H1 (cell line): ENCODE measurements around the gene THYN1. TPM values are rescaled to one million over a fixed set of nuclear protein-coding genes. Genes with fewer than 3 reads are reported as not detected.
A peak's percentile ranks its signal among the peaks of the same experiment; 100 is the strongest.

Source experiments
- CTCF ChIA-PET: fragments of 300-600 bp; sonication (Branson Sonifier 250); formaldehyde crosslinking; loops from one replicate; lab custom pipeline; 2021; ENCODE audit not compliant: partially characterized antibody; lab: Charles Lee
- POLR2A ChIA-PET: fragments of 300-600 bp; sonication (Branson Sonifier 250); formaldehyde crosslinking; loops from one replicate; lab custom pipeline; 2021; ENCODE audit warnings: inconsistent platforms; ENCODE audit not compliant: partially characterized antibody; lab: Charles Lee
- DNase-seq, 2 experiments: peaks; one replicate each; pipeline versions ENCODE4 v3.0.0 to v3.0.0-alpha.2; 2010 to 2022; ENCODE audit warnings: low spot score in 2 of 2, low read depth in 1 of 2, mixed read lengths in 1 of 2
- FAIRE-seq: peaks from 2 replicates; lab custom pipeline; 2011; peaks lifted over from hg19 to GRCh38; lab: Jason Lieb, UNC
- H2AFZ ChIP-seq: 2 replicates; pipeline ENCODE4 v1.8.1; 2012; ENCODE audit warnings: low read length, inconsistent platforms
- H2AK5ac ChIP-seq: 2 replicates; pipeline ENCODE4 v1.6.1; 2013; ENCODE audit warnings: low read depth, low read length
- H2BK120ac ChIP-seq: replicated peaks from 2 replicates; pipeline ENCODE3; 2013; ENCODE audit warnings: low read depth, low read length, inconsistent platforms
- H2BK12ac ChIP-seq: 2 replicates; pipeline ENCODE4 v1.6.1; 2013; ENCODE audit warnings: low read depth, low read length
- H2BK15ac ChIP-seq: 2 replicates; pipeline ENCODE4 v1.6.1; 2013; ENCODE audit warnings: low read length
- H2BK20ac ChIP-seq: 2 replicates; pipeline ENCODE4 v1.6.1; 2013; ENCODE audit warnings: low read length
- H2BK5ac ChIP-seq: 2 replicates; pipeline ENCODE4 v1.6.1; 2013; ENCODE audit warnings: low read depth, low read length
- H3K14ac ChIP-seq: 2 replicates; pipeline ENCODE4 v1.6.1; 2013; ENCODE audit warnings: inconsistent platforms; ENCODE audit not compliant: insufficient read length
- H3K18ac ChIP-seq: 2 replicates; pipeline ENCODE4 v1.6.1; 2013; ENCODE audit warnings: low read length; ENCODE audit errors: extremely low read depth
- H3K23ac ChIP-seq: 2 replicates; pipeline ENCODE4 v1.6.1; 2013; ENCODE audit warnings: inconsistent platforms; ENCODE audit not compliant: insufficient read length
- H3K23me2 ChIP-seq: 2 replicates; pipeline ENCODE4 v1.6.1; 2013; ENCODE audit warnings: low read depth, low read length
- H3K27ac ChIP-seq: 2 replicates; pipeline ENCODE4 v1.6.1; 2011; ENCODE audit warnings: low read depth, low read length, inconsistent platforms
- H3K27me3 ChIP-seq, 4 experiments: replicated peaks in 1 of 4; 1 replicate in 1 of 4; 2 replicates in 3 of 4; pipeline versions ENCODE4 v1.6.1 to v1.8.1; 2011 to 2013; ENCODE audit warnings: low read length in 3 of 4, mild to moderate bottlenecking in 3 of 4, inconsistent platforms in 2 of 4, mixed read lengths in 2 of 4, moderate library complexity in 1 of 4; ENCODE audit not compliant: control insufficient read depth in 3 of 4, insufficient read depth in 3 of 4; ENCODE audit errors: extremely low read depth in 1 of 4
- H3K36me3 ChIP-seq, 4 experiments: 2 replicates each; pipeline versions ENCODE4 v1.6.1 to v1.8.1; 2011 to 2013; ENCODE audit warnings: mild to moderate bottlenecking in 4 of 4, low read length in 3 of 4, moderate library complexity in 2 of 4, control low read depth in 1 of 4, inconsistent platforms in 1 of 4; ENCODE audit not compliant: insufficient read depth in 4 of 4, control insufficient read depth in 2 of 4
- H3K4ac ChIP-seq: replicated peaks from 2 replicates; pipeline ENCODE3; 2013; ENCODE audit warnings: low read length, low read depth, mixed read lengths, inconsistent platforms; ENCODE audit not compliant: insufficient read length
- H3K4me1 ChIP-seq, 4 experiments: replicated peaks in 1 of 4; 1 replicate in 1 of 4; 2 replicates in 3 of 4; pipeline versions ENCODE4 v1.6.1 to v1.8.1; 2011 to 2013; ENCODE audit warnings: low read length in 3 of 4, inconsistent platforms in 2 of 4, mixed read lengths in 1 of 4; ENCODE audit not compliant: insufficient read depth in 4 of 4, control insufficient read depth in 3 of 4
- H3K4me2 ChIP-seq, 2 experiments: 2 replicates each; pipeline versions ENCODE4 v1.6.1 to v1.8.1; 2011 to 2013; ENCODE audit warnings: low read depth in 2 of 2, low read length in 2 of 2, control low read depth in 1 of 2, inconsistent platforms in 1 of 2, mild to moderate bottlenecking in 1 of 2; ENCODE audit not compliant: insufficient read depth in 1 of 2
- H3K4me3 ChIP-seq, 4 experiments: fragments of 200-600, 300-600 bp in 1 of 4; sonication (generic), shearing (Covaris generic), sonication (Bioruptor Twin) in 1 of 4; 2 replicates each; pipeline versions ENCODE4 v1.5.1 to v1.8.1; 2011 to 2016; ENCODE audit warnings: low read length in 4 of 4, low read depth in 3 of 4, control low read depth in 2 of 4, inconsistent platforms in 2 of 4, mild to moderate bottlenecking in 2 of 4, mixed read lengths in 1 of 4, moderate library complexity in 1 of 4; ENCODE audit not compliant: insufficient read depth in 2 of 4; ENCODE audit errors: extremely low read depth in 1 of 4
- H3K56ac ChIP-seq: replicated peaks from 2 replicates; pipeline ENCODE3; 2013; ENCODE audit warnings: low read depth, mild to moderate bottlenecking, mixed read lengths, low read length, inconsistent platforms; ENCODE audit not compliant: insufficient read length
- H3K79me1 ChIP-seq: 2 replicates; pipeline ENCODE4 v1.6.1; 2013; ENCODE audit warnings: low read depth, low read length, control low read depth
- H3K79me2 ChIP-seq, 2 experiments: 2 replicates each; pipeline versions ENCODE4 v1.6.1 to v1.8.1; 2012 to 2013; ENCODE audit warnings: low read length in 2 of 2, mild to moderate bottlenecking in 2 of 2, inconsistent platforms in 1 of 2; ENCODE audit not compliant: insufficient read depth in 2 of 2, control insufficient read depth in 1 of 2
- H3K9ac ChIP-seq, 4 experiments: replicated peaks in 1 of 4; 1 replicate in 1 of 4; 2 replicates in 3 of 4; pipeline versions ENCODE4 v1.6.1 to v1.8.1; 2011 to 2013; ENCODE audit warnings: low read depth in 3 of 4, low read length in 3 of 4, control low read depth in 2 of 4, mild to moderate bottlenecking in 2 of 4, moderate library complexity in 2 of 4, inconsistent platforms in 1 of 4; ENCODE audit errors: extremely low read depth in 1 of 4
- H3K9me3 ChIP-seq, 2 experiments: 2 replicates each; pipeline versions ENCODE4 v1.6.1 to v1.8.1; 2012 to 2013; ENCODE audit warnings: mild to moderate bottlenecking in 2 of 2, moderate library complexity in 2 of 2, control low read depth in 1 of 2, inconsistent platforms in 1 of 2, low read depth in 1 of 2, low read length in 1 of 2, mixed read lengths in 1 of 2; ENCODE audit not compliant: insufficient read depth in 2 of 2
- H4K20me1 ChIP-seq, 2 experiments: replicated peaks in 1 of 2; 2 replicates each; pipeline versions ENCODE3 to v1.8.1; 2011 to 2013; ENCODE audit warnings: inconsistent platforms in 2 of 2, low read length in 2 of 2, mild to moderate bottlenecking in 1 of 2; ENCODE audit not compliant: insufficient read depth in 2 of 2, control insufficient read depth in 1 of 2
- H4K5ac ChIP-seq: 2 replicates; pipeline ENCODE4 v1.6.1; 2013; ENCODE audit warnings: low read length, low read depth, mixed read lengths, inconsistent platforms; ENCODE audit not compliant: insufficient read length
- H4K8ac ChIP-seq: 2 replicates; pipeline ENCODE4 v1.8.0; 2013; ENCODE audit warnings: mild to moderate bottlenecking, moderate library complexity, low read length, inconsistent platforms; ENCODE audit not compliant: insufficient read depth; ENCODE audit errors: extremely low read depth
- H4K91ac ChIP-seq: replicated peaks from 2 replicates; pipeline ENCODE3; 2013; ENCODE audit warnings: low read length, mixed read lengths, inconsistent platforms; ENCODE audit not compliant: insufficient read length
- MAFK ChIP-seq: IDR thresholded peaks from 2 replicates; pipeline ENCODE4 v1.6.1; 2012; ENCODE audit warnings: low read depth, mild to moderate bottlenecking, improper control_type of control experiment, low read length
- SAP30 ChIP-seq: fragments of 300-600 bp; sonication (generic); IDR thresholded peaks from 2 replicates; pipeline ENCODE4 v1.7.1; 2012; ENCODE audit warnings: low read length, moderate library complexity, mild to moderate bottlenecking, inconsistent platforms; ENCODE audit not compliant: insufficient read depth, insufficient replicate concordance
- SRF ChIP-seq: IDR thresholded peaks from 2 replicates; pipeline ENCODE4 v1.6.1; 2011; ENCODE audit warnings: mild to moderate bottlenecking, low read depth, low read length, moderate library complexity
- WGBS, 2 experiments: shearing (Covaris generic) in 1 of 2; methylation state at CpG; one replicate each; pipeline versions ENCODE4 v1.1.6 to v1.1.7; 2013 to 2015; ENCODE audit warnings: low lambda C conversion rate in 2 of 2, mixed read lengths in 2 of 2, inconsistent platforms in 1 of 2, low coverage in 1 of 2, missing lambda C conversion rate in 1 of 2; ENCODE audit not compliant: insufficient replicate concordance in 2 of 2, insufficient coverage in 1 of 2, insufficient read length in 1 of 2; ENCODE audit errors: extremely low coverage in 1 of 2, missing lambda C conversion rate in 1 of 2; 5-methylcytosine and 5-hydroxymethylcytosine counted together
- polyA plus RNA-seq, 7 experiments: library from polyadenylated mRNA; depleted of rRNA in 3 of 7; stranded (reverse) in 5 of 7; unstranded in 2 of 7; fragments of >200 nt in 5 of 7; fragments of 200-250 nt in 2 of 7; gene quantifications; 1 replicate in 5 of 7; 2 replicates in 1 of 7; 4 replicates in 1 of 7; pipeline versions ENCODE4 v1.2.1 to v1.2.3, GENCODE V29; 2011 to 2013; ENCODE audit warnings: missing spikeins in 2 of 7, mixed read lengths in 2 of 7
- total RNA-seq: library from RNA; stranded (reverse); fragmentation: NEBNext Ultra II Directional; extraction: Animal tissue kit (Norgen Biotek cat#: 25700); gene quantifications from 2 replicates; pipeline ENCODE4 v1.2.1, GENCODE V29; 2021

The THYN1 gene
- total and polyA plus RNA-seq, 2 of the 8 experiments (the other 6 are each of a cell fraction or from before 2014, with no cell fraction given) = 77.3 to 95.1 TPM

DNA sequence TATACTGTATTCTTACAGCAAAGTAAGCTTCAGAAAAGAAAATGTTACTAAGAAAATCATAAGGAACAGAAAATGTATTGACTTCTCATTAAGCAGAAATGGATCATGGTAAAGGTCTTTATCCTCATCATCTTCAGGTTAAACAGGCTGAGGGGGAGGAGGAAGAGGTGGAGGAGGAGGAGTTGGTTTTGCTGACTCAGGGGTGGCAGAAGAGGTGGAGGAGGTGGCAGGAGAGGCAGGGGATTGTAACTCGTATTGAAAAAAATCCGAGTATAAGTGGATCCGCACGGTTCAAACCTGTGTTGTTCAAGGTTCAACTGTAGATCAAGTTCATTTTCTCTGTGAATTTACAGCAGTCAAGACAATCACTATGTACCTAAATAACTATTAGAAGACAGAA, 36.0 kb upstream of the THYN1 start:
- POLR2A ChIA-PET = interaction anchor here (1.2 to 6.0 kb wide), 4 partner anchors 8 to 21 kb away, joined by 3 to 42 read pairs (median 6); partner anchors contain the start of gene GLB1L3
- H3K4me2 ChIP-seq = no peak overlapping the region
- H3K9me3 ChIP-seq = no peaks in the 10 kb centered on the region
- H2BK120ac ChIP-seq = no peak overlapping the region
- H4K91ac ChIP-seq = no peak overlapping the region
- H3K23ac ChIP-seq = no peak overlapping the region
- H3K9ac ChIP-seq = no peak overlapping the region
- no peak overlapping the region for H3K4ac ChIP-seq
- H3K79me1 ChIP-seq = no peaks in the 10 kb centered on the region
- H3K14ac ChIP-seq = no peak overlapping the region
- H2AK5ac ChIP-seq = no peak overlapping the region
- no peaks in the 10 kb centered on the region; a peak in 1 of 7 replicates for H3K4me1 ChIP-seq
- no peak overlapping the region for H4K8ac ChIP-seq
- no peak for TF ChIP-seq SRF
- TF ChIP-seq SAP30 = no peak
- peak; percentile 69 for TF ChIP-seq MAFK
- H2BK12ac ChIP-seq = no peak overlapping the region
- H2BK20ac ChIP-seq = no peak overlapping the region
- no peaks in the 10 kb centered on the region; a peak in 1 of 7 replicates for H3K27me3 ChIP-seq
- H3K56ac ChIP-seq = no peak overlapping the region
- CTCF ChIA-PET = interaction anchor here (1.3 to 4.3 kb wide), 4 partner anchors 11 to 27 kb away, joined by 3 to 26 read pairs (median 9); no protein-coding TSS in a partner anchor
- DNase-seq (no peak), FAIRE-seq (no peak)
- H3K18ac ChIP-seq = no peak overlapping the region
- H3K4me3 ChIP-seq = no peak overlapping the region
- H3K27ac ChIP-seq = no peak overlapping the region
- H2BK15ac ChIP-seq = no peak overlapping the region
- no peaks in the 10 kb centered on the region for H4K20me1 ChIP-seq
- H4K5ac ChIP-seq = no peak overlapping the region
- H2BK5ac ChIP-seq = no peak overlapping the region
- WGBS, 2 experiments = 77% methylated on average over 4 of the region's 4 CpGs; no CpG with 5 or more reads in 1 of the 2 experiments
- H3K79me2 ChIP-seq = no peaks in the 10 kb centered on the region
- H3K23me2 ChIP-seq = no peaks in the 10 kb centered on the region
- peaks cover 4 to 15% (median 10%) of the 10 kb centered on the region in 4 experiments; a peak in 6 of 8 replicates for H3K36me3 ChIP-seq
- H2AFZ ChIP-seq = no peak overlapping the region
